HL-60 (cell line): Measurements from ENCODE around the gene LRRTM3.

Source experiments
- DNase-seq, 2 experiments: peaks; one replicate each; pipeline ENCODE4 v3.0.0-alpha.2; 2010 to 2020; ENCODE audit warnings: low read depth in 1 of 2, low spot score in 1 of 2
- H3K27ac ChIP-seq: fragments of 250-450 bp; sonication (Bioruptor Pico); replicated peaks from 2 replicates; pipeline ENCODE4 v1.5.1; 2020; ENCODE audit warnings: mild to moderate bottlenecking, moderate library complexity
- H3K27me3 ChIP-seq: fragments of 250-450 bp; sonication (Bioruptor Pico); 2 replicates; pipeline ENCODE4 v1.5.1; 2021; ENCODE audit warnings: mild to moderate bottlenecking, moderate library complexity; ENCODE audit not compliant: insufficient read depth, poor library complexity, severe bottlenecking
- H3K4me3 ChIP-seq: replicated peaks from 2 replicates; pipeline ENCODE4 v1.5.1; 2011; ENCODE audit warnings: mild to moderate bottlenecking, control low read depth, low read length; ENCODE audit not compliant: insufficient read depth
- CTCF ChIP-seq: IDR thresholded peaks from one replicate; pipeline ENCODE4 v1.5.1; 2011; ENCODE audit warnings: low read length, control low read depth, inconsistent platforms; ENCODE audit not compliant: insufficient read depth
- GABPA ChIP-seq: IDR thresholded peaks from 2 replicates; pipeline ENCODE4 v1.6.1; 2012; ENCODE audit warnings: low read depth
- POLR2AphosphoS5 ChIP-seq: IDR thresholded peaks from 2 replicates; pipeline ENCODE4 v1.6.1; 2012; ENCODE audit warnings: low read depth
- REST ChIP-seq: IDR thresholded peaks from 2 replicates; pipeline ENCODE4 v1.6.1; 2012; ENCODE audit warnings: low read depth; ENCODE audit not compliant: insufficient replicate concordance
- SPI1 ChIP-seq: IDR thresholded peaks from 2 replicates; pipeline ENCODE4 v1.6.1; 2012; ENCODE audit warnings: low read depth, mild to moderate bottlenecking, borderline replicate concordance

The LRRTM3 gene

GRCh38 chr10:67004690-67005089 is 78.9 kb downstream of the LRRTM3 start:
- Histone ChIP-seq H3K27ac (no peak overlapping the region), H3K27me3 (no peaks in the 10 kb centered on the region), H3K4me3 (no peak overlapping the region)
- no peak for TF ChIP-seq GABPA
- TF ChIP-seq POLR2AphosphoS5, result no peak
- DNase-seq, result no peak

- Histone ChIP-seq H3K27me3 (no peaks in the 10 kb centered on the region), H3K4me3 (no peak overlapping the region), H3K27ac (no peak overlapping the region)
- TF ChIP-seq REST, result no peak
- no peak for TF ChIP-seq GABPA
- no peak for TF ChIP-seq POLR2AphosphoS5
- no peak for TF ChIP-seq CTCF
- DNase-seq, result no peak
Observed at GRCh38 chr10:67005981-67006380, 80.1 kb downstream of the LRRTM3 start.

- no peak for DNase-seq
- no peaks in the 10 kb centered on the region for H3K27me3 ChIP-seq
- TF ChIP-seq GABPA, result no peak
- no peak for TF ChIP-seq CTCF
- no peak for TF ChIP-seq POLR2AphosphoS5
- no peak for TF ChIP-seq REST
- TF ChIP-seq SPI1, result no peak
- no peak overlapping the region for H3K27ac ChIP-seq
- H3K4me3 ChIP-seq, result no peak overlapping the region
Observed at GRCh38 chr10:67011480-67011879, 85.6 kb downstream of the LRRTM3 start.

GRCh38 chr10:67011981-67012380 is 86.1 kb downstream of the LRRTM3 start:
- TF ChIP-seq REST, result no peak
- TF ChIP-seq POLR2AphosphoS5, result no peak
- no peak for TF ChIP-seq GABPA
- TF ChIP-seq SPI1, result no peak
- TF ChIP-seq CTCF, result no peak
- Histone ChIP-seq H3K27ac (no peak overlapping the region), H3K27me3 (no peaks in the 10 kb centered on the region), H3K4me3 (no peak overlapping the region)
- DNase-seq, result no peak
